Endothelial cell of umbilical vein (primary cell): ENCODE results near the gene AHNAK2. TPM values are rescaled to one million over a fixed set of nuclear protein-coding genes. Genes with fewer than 3 reads are reported as not detected.

Experiments
- BruUV-seq: library from RNA; stranded (reverse); fragments of 400-500 nt; replicated peaks from 2 replicates; lab custom pipeline; 2021; lab: Mats Ljungman, UMichigan
- CTCF ChIA-PET: fragments of 300-600, 350-600 bp; sonication (Branson Sonifier 250); formaldehyde crosslinking; loops from one replicate; lab custom pipeline; 2021; ENCODE audit warnings: antibody characterized with exemption, inconsistent platforms; lab: Charles Lee
- POLR2A ChIA-PET: fragments of 300-600, 350-600 bp; sonication (Branson Sonifier 250); formaldehyde crosslinking; loops from one replicate; lab custom pipeline; 2021; ENCODE audit warnings: antibody characterized with exemption, inconsistent platforms; lab: Charles Lee
- DNase-seq: peaks from one replicate; pipeline ENCODE4 v3.0.0-alpha.2; 2011; ENCODE audit warnings: low read depth, low spot score
- FAIRE-seq: peaks from 2 replicates; lab custom pipeline; 2011; peaks lifted over from hg19 to GRCh38; lab: Jason Lieb, UNC
- H2AFZ ChIP-seq: 2 replicates; pipeline ENCODE4 v1.6.0; 2012; ENCODE audit warnings: low read depth, low read length, control low read depth, inconsistent platforms
- H3K27ac ChIP-seq: 2 replicates; pipeline ENCODE4 v1.5.1; 2011; ENCODE audit warnings: low read depth, mild to moderate bottlenecking, control low read depth, low read length, moderate library complexity; ENCODE audit not compliant: insufficient read depth
- H3K27me3 ChIP-seq, 2 experiments: 2 replicates each; pipeline versions ENCODE4 v1.6.0 to v1.6.1; 2011; ENCODE audit warnings: low read length in 2 of 2, mixed read lengths in 1 of 2; ENCODE audit not compliant: control insufficient read depth in 2 of 2, insufficient read depth in 2 of 2
- H3K36me3 ChIP-seq, 2 experiments: 2 replicates in 1 of 2; 3 replicates in 1 of 2; pipeline ENCODE4 v1.5.1; 2011; ENCODE audit warnings: low read length in 2 of 2, mild to moderate bottlenecking in 1 of 2, moderate library complexity in 1 of 2; ENCODE audit not compliant: control insufficient read depth in 2 of 2, insufficient read depth in 2 of 2; ENCODE audit errors: extremely low read depth in 1 of 2
- H3K4me1 ChIP-seq: 3 replicates; pipeline ENCODE4 v1.5.1; 2011; ENCODE audit warnings: mild to moderate bottlenecking, low read length; ENCODE audit not compliant: control insufficient read depth, insufficient read depth; ENCODE audit errors: extremely low read depth
- H3K4me2 ChIP-seq: 2 replicates; pipeline ENCODE4 v1.6.1; 2011; ENCODE audit warnings: low read length, control low read depth, mixed read lengths; ENCODE audit not compliant: insufficient read depth
- H3K4me3 ChIP-seq, 3 experiments: fragments of 200-600 bp in 1 of 3; sonication (generic), shearing (Covaris generic) in 1 of 3; replicated peaks in 1 of 3; 2 replicates each; pipeline ENCODE4 v1.5.1; 2011 to 2016; ENCODE audit warnings: control low read depth in 3 of 3, low read length in 3 of 3, mild to moderate bottlenecking in 2 of 3, inconsistent platforms in 1 of 3, low read depth in 1 of 3, moderate library complexity in 1 of 3; ENCODE audit not compliant: insufficient read depth in 1 of 3
- H3K79me2 ChIP-seq: 2 replicates; pipeline ENCODE4 v1.6.0; 2012; ENCODE audit warnings: low read length, inconsistent platforms; ENCODE audit not compliant: control insufficient read depth, insufficient read depth
- H3K9ac ChIP-seq: replicated peaks from 2 replicates; pipeline ENCODE3; 2011; ENCODE audit warnings: low read length, control low read depth; ENCODE audit not compliant: insufficient read depth; ENCODE audit errors: extremely low read depth
- H3K9me1 ChIP-seq: replicated peaks from 3 replicates; pipeline ENCODE4 v1.6.0; 2011; ENCODE audit warnings: mild to moderate bottlenecking, low read length; ENCODE audit not compliant: control insufficient read depth, insufficient read depth; ENCODE audit errors: extremely low read depth
- H3K9me3 ChIP-seq: replicated peaks from 2 replicates; pipeline ENCODE4 v1.5.1; 2012; ENCODE audit warnings: low read length, inconsistent platforms; ENCODE audit not compliant: control insufficient read depth, insufficient read depth
- H4K20me1 ChIP-seq: replicated peaks from 2 replicates; pipeline ENCODE3; 2011; ENCODE audit warnings: mild to moderate bottlenecking, low read length; ENCODE audit not compliant: control insufficient read depth, insufficient read depth; ENCODE audit errors: extremely low read depth
- CTCF ChIP-seq, 2 donors: IDR thresholded peaks; 1 replicate in 1 of 2; 2 replicates in 1 of 2; pipeline ENCODE4 v1.5.1; 2011; ENCODE audit warnings: low read length in 2 of 2, mild to moderate bottlenecking in 2 of 2, moderate library complexity in 2 of 2, control low read depth in 1 of 2, inconsistent platforms in 1 of 2, low read depth in 1 of 2; ENCODE audit not compliant: insufficient read depth in 1 of 2; ENCODE audit errors: extremely low read depth in 1 of 2
- EZH2 ChIP-seq: IDR thresholded peaks from 2 replicates; pipeline ENCODE4 v1.6.1; 2012; ENCODE audit warnings: borderline replicate concordance, low read depth, mild to moderate bottlenecking, moderate library complexity, low read length, inconsistent platforms; ENCODE audit not compliant: severe bottlenecking
- FOS ChIP-seq: IDR thresholded peaks from 2 replicates; pipeline ENCODE4 v1.6.1; 2011; ENCODE audit warnings: mild to moderate bottlenecking, low read length, moderate library complexity, borderline replicate concordance; ENCODE audit not compliant: insufficient read depth
- GATA2 ChIP-seq: IDR thresholded peaks from 2 replicates; pipeline ENCODE4 v1.7.0; 2011; ENCODE audit warnings: low read depth, mild to moderate bottlenecking, moderate library complexity, mixed read lengths, low read length; ENCODE audit not compliant: insufficient read length, insufficient read depth
- JUN ChIP-seq: IDR thresholded peaks from 2 replicates; pipeline ENCODE4 v1.6.1; 2011; ENCODE audit warnings: borderline replicate concordance, low read depth; ENCODE audit not compliant: insufficient read length, insufficient read depth
- MAX ChIP-seq: IDR thresholded peaks from 2 replicates; pipeline ENCODE4 v1.6.1; 2011; ENCODE audit not compliant: insufficient read depth, insufficient read length
- MYC ChIP-seq: IDR thresholded peaks from one replicate; pipeline ENCODE4 v1.6.1; 2011; ENCODE audit warnings: mild to moderate bottlenecking, low read depth, low read length
- POLR2AphosphoS5 ChIP-seq: IDR thresholded peaks from 2 replicates; pipeline ENCODE4 v1.6.1; 2012; ENCODE audit warnings: low read depth, mild to moderate bottlenecking, control low read depth, low read length, moderate library complexity; ENCODE audit not compliant: insufficient read depth
- dilution Hi-C: fragments of 300-500 bp; cut with MboI; formaldehyde crosslinking; loops from one replicate; pipeline ENCODE4 v1.15.0; 2019; ENCODE audit warnings: low sequenced_read_pairs; ENCODE audit not compliant: extremely low pct_ligation_motif_present
- intact Hi-C: fragments of 100-400 bp; cut with micrococcal nuclease; formaldehyde crosslinking; loops from one replicate; pipeline ENCODE4 v1.10.0; 2022
- polyA plus RNA-seq, 4 experiments: library from polyadenylated mRNA; depleted of rRNA in 3 of 4; stranded (reverse) in 3 of 4; unstranded in 1 of 4; fragments of >200 nt; gene quantifications; 2 replicates each; pipeline versions ENCODE4 v1.2.1 to v1.2.3, GENCODE V29; 2011 to 2012; ENCODE audit warnings: missing spikeins in 1 of 4
- total RNA-seq: library from RNA; stranded (reverse); gene quantifications from 2 replicates; pipeline ENCODE4 v1.2.3, GENCODE V29; 2021

The AHNAK2 gene
- total and polyA plus RNA-seq, 2 donors (not counting 3 experiments of a cell fraction or from before 2014, with no cell fraction given): 17.7 to 68.7 TPM

GRCh38 chr14:104930526-104931303 lies 47.5 kb downstream of the AHNAK2 start:
- TF ChIP-seq POLR2AphosphoS5 (no peak), EZH2 (no peak), MYC (no peak), FOS (no peak), JUN (no peak), GATA2 (no peak), MAX (no peak), CTCF (IDR thresholded peaks at IDR 0.05; ENCODE audit: extremely low read depth in 1 of 2, insufficient read depth in 1 of 2, low read depth in 1 of 2, low read length in 2 of 2) (no peak)
- H3K9me3 ChIP-seq: no peaks in the 10 kb centered on the region
- H2AFZ ChIP-seq: no peak overlapping the region
- H3K4me1 ChIP-seq: peaks cover 6% of the 10 kb centered on the region
- BruUV-seq: no TSS peak
- H3K27me3 ChIP-seq: peaks cover 3 to 11% of the 10 kb centered on the region in 2 experiments
- H3K9ac ChIP-seq: no peak overlapping the region
- no peaks in the 10 kb centered on the region for H3K36me3 ChIP-seq
- DNase-seq (no peak), FAIRE-seq (no peak)
- intact Hi-C loops: no loop called here
- dilution Hi-C loops: loop anchor here (10.0 kb wide), 1 partner anchor 144 kb away; no protein-coding TSS in a partner anchor
- ChIA-PET POLR2A (no interaction called here), CTCF (interaction anchor here (1.4 to 3.0 kb wide), 3 partner anchors 39 to 160 kb away, joined by 3 to 39 read pairs (median 7); no protein-coding TSS in a partner anchor)
- H4K20me1 ChIP-seq: no peaks in the 10 kb centered on the region
- H3K27ac ChIP-seq: no peak overlapping the region
- H3K4me2 ChIP-seq: no peak overlapping the region
- no peak overlapping the region for H3K4me3 ChIP-seq
- H3K79me2 ChIP-seq: no peaks in the 10 kb centered on the region
- no peaks in the 10 kb centered on the region for H3K9me1 ChIP-seq
